ENCODE results near the gene CCL1.

The CCL1 gene, protein sequence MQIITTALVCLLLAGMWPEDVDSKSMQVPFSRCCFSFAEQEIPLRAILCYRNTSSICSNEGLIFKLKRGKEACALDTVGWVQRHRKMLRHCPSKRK

DNA sequence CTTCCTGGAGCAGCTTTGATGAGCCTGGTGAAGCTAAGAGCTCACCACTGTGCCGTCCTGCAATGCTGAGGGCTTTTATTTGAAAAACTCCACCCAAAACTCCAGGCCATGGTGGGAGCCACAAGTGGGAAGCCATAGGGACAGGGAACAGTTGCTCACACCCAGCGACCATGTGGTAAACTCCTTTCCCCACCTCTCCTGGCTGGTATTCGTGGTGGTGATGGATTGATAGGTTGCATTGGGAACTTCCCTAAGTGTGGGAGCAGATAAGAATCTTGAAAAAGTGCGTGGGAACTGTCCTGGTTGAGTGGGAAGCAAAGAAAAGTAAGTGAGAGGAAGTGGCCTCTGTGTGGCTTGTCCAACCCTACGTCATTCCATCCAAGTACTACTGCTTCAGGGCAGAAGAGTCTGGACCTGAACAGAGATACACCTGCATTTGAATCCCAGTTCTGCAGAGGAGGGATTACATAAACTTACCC is at the start of gene CCL1:
CCL1 (minus strand) TSS at position 51 of the 479 bp plus-strand sequence. CDS start 72 bp downstream, outside the sequence.
- DNase-seq (ENCODE audit: low read depth, low spot score), result no peak

DNA sequence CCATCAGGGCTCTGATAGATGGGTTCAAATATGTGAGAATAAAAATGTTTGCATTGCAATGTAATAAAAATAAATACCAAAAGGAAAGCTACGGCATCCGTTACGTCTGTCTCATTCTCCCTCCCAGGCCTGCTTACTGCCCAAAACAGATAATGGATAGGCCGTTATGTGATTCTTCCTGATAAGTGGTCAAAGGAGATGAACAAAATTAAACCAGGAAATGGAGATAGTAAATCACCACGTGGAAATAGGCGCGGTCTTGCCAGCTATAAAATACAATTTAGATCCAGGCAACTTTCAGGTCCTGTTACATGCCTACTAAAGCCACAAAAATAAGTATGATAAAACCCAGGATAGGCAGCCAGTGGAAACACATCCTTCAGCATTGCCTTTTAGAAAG is 49.5 kb upstream of the CCL1 start:
- no peak for DNase-seq (ENCODE audit: low read depth, low spot score)

DNA sequence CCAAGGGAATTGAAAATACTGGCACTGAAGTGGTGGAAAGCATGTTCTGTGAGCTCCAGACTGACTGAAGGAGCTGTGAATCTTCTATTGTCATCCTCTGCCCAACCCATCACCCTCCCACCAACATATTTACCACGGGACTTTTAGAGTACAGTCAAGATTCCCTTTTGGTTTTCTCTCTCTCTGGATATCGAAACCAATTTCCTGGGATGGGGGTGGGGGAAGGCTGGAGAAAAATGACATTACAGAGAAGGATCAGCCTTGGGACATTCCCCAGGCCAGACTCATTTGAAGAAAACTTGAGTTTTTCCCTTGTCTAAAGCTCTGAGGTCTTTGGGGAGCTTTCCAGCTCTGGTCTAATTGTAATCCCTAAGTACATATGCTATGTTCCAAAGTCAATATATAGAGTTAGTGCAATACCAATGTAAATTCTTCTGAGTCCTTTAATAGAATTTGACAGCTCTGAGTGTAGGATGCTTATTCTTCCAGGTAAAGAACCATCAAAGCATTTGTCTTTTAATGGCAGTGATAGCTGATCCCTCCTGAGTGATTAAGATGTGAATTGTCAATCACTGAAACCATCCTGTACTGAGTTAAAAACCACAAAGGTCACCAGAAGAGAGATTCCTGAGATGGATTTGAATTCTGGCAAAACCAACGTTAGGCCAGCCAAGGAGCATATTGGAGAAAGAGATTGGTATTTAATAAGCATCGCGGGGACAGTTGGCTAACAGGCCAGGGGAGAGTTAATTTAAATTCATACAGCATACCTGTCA is 48.8 kb upstream of the CCL1 start:
- DNase-seq (ENCODE audit: low read depth, low spot score), result no peak

DNA sequence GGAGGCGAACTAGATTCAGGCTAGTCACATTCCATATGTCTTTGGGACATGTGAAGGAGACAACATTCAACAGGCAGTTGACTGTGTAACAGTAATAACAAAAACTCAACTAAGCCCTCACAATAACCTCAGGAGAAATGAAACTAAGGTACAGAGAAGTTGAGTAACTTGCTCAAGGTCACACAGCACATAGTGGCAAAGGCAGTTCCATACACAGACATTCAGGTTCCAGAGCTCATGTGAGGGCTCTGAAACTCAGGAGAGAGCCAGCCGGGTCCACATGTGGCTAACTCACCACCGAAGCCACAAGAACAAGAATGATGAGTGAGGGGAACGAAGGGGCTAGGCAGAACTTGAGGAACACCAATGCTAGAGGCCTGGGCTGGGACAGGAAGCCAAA is 46.3 kb upstream of the CCL1 start:
- DNase-seq (ENCODE audit: low read depth, low spot score), result no peak

DNA sequence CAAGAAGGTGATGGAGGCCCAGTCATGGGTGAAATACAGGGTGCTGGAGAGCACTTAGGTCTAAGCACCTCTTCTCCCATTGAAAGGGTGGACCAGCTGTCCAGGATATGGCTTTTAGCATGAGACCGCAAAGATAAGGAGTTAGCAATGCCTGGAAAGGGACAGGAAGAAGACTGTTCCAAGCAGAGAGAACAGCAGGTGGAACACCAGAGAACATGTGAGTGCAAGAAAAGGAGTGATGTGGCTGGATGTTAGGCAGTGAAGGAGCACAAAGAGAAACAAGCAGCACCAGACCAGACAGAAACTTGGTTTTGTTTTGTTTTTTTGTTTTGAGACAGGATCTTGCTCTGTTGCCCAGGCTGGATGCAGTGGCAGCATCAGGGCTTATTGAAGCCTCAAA is 45.4 kb upstream of the CCL1 start:
- no peak for DNase-seq (ENCODE audit: low read depth, low spot score)

DNA sequence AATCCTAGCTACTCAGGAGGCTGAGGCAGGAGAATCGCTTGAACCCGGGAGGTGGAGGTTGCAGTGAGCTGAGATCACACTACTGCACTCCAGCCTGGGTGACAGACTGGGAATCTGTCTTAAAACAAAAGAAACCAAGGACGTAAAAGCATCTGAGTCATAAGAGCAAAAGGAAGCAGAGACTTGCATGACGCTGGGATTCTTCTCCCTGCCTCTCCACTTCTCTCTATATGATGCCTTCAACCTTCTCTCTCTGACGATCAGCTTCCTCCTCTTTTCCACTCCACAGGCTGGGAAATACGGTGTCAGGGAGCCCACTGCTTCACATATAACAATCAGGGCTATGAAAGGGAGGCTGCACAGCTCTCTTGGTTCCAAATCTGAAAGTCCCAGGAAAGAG is 43.2 kb upstream of the CCL1 start:
- DNase-seq (ENCODE audit: low read depth, low spot score), result no peak

DNA sequence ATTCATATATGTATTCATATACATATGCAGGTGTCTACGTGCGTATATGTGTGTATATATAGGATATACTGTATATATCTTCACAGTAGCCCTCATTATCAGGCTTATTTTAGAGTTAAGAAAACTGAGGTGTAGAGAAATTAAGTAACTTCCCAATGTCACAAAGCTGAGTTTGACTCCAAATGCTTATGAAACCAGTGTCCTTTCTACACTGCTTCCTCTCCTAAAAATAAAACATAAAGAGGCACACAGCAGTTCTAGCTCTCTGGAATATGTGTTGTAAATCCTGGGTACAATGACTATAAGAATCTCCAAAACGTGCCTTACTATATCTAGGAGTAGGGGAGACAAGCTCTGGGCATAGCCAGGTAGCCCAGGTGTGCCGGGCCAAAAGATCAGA is 40.0 kb upstream of the CCL1 start:
- DNase-seq (ENCODE audit: low read depth, low spot score), result no peak

DNA sequence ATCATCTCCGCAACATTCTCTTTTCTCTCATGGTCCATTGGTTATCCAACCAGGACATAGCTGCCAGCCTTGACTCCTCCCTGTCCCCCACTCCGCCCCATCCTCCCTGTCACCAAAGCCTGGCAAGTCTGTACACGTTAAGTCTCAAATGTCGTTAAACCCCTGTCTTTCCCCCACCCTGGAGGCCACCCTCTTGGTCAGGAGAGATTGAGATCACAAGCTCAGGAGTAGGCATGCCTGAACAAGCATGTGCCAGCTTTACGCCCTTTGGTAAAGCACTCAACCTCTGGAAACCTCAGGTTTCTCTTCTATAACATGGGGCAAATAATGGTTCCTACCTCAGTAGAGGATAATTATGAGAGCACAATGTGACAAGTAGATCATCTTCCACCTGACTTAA is 38.1 kb upstream of the CCL1 start:
- DNase-seq (ENCODE audit: low read depth, low spot score), result no peak

DNA sequence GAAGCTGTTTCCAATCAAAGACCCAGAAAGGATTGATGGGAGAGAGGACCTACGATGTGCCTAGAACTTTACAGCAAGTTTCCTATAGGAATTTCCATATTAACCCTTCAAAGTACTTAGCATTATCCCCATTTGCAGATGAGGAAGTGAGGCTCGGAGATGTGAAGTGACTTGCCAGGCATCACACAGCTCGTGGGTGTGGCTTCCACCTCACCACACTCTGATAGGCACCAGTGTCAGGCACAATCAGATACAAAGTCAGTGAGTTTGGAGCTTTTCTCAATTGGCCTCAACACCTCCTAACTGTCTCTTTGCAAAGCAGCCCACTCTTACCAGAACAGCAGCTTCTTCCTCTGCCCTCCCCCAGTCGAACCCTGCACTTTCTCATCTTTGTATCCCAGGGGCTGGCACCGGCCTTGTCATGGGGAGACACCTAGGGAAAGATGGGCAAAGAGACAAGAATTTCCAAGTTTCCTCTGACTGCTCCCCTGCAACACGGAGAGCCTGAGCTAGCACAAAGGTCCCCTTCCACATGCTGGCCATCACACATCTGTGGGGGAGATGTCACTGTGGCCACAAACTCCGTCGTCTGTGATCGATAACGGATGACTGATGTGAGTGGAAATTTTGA is 37.4 kb upstream of the CCL1 start:
- no peak for DNase-seq (ENCODE audit: low read depth, low spot score)

DNA sequence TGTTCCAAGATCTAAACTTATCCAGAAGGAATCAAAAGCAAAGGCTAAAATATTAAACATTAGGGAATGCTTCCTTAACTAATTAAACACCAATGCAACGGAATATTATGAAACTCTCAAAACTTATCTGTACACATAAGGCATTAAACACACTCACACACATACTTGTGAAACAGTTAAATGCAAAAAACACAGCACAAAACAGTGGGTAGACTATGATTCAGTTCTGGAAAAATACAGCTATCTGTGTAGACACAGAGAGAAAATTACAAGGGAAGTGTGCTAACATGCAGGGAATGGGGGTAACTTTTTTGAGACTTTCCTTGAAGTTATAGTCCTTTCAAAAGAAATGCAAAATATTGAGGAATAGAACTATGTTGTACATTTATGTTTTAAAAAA is 36.7 kb upstream of the CCL1 start:
- DNase-seq (ENCODE audit: low read depth, low spot score), result no peak

DNA sequence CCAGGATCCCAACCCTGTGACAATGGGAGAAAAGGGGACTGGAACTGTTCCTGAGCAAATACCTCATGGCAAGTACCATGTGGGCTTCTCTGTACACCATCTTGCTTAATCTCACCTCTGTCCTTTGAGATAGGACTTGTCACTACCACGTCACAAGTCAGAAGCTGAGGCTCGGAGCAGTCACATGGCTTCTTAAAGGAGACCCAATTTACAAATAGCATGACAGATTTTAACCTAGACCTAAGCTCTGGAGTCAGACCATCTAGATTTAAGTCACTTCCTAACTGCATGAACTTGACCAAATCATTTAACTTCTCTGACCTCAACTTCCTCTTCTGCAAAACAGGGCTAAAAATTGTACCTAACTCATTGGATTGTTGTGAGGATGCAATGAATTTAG is 36.0 kb upstream of the CCL1 start:
- no peak for DNase-seq (ENCODE audit: low read depth, low spot score)

DNA sequence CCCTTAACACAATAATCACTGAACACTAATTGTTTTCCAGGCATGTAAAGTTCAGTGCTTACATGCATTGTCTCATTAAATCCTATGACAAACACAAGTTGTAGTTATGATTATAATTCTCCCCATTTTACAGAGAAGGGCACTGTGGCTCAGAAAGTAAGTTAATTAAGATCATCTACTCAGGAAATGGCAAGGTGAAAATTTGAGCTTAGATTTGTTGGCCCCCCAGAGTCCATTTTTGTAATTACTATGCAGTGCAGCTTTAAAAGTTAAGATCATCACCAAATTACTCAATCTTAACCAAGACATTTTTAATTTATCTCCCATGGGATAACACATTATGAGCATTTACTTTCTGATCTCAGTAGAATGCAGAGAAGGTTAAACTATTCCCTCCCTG is 34.2 kb upstream of the CCL1 start:
- no peak for DNase-seq (ENCODE audit: low read depth, low spot score)

DNA sequence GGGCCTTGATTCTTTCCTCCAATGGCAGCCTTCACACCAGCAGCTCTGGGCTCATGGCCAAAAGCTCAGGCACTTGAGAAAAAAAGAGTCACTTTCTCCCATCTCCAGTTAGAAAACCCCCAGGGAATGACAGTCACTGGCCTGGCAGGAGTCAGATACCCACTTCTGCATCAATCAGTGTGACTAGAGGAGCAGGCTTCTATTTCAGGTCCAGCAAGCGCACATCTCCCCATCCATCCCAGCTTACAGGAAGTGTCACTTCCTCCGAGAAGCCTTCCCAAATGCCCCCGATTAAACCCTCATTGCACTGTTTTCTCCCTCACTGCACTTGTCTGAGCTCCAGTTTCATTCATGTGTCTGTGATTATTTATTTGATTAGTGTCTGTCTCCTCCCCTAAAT is 30.4 kb upstream of the CCL1 start:
- DNase-seq (ENCODE audit: low read depth, low spot score), result no peak

DNA sequence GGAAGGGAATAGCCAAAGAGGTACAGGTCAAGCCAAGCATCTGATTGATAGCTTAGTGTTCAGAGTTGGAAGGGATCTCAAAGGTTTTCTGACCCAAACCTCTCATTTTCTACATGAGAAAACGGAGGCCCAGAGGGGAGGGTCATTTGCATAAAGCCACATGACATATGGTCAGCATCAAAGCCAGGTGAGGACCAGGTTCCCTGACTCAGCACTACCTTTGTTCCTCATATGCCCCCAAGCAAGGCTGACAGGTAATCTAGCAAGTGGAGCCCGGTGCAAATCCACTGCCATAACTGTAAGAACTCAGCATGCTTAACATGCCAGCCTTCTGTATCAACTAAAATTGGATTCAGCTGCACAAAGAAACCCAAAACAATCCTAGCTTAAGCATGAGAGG is 28.2 kb upstream of the CCL1 start:
- no peak for DNase-seq (ENCODE audit: low read depth, low spot score)

DNA sequence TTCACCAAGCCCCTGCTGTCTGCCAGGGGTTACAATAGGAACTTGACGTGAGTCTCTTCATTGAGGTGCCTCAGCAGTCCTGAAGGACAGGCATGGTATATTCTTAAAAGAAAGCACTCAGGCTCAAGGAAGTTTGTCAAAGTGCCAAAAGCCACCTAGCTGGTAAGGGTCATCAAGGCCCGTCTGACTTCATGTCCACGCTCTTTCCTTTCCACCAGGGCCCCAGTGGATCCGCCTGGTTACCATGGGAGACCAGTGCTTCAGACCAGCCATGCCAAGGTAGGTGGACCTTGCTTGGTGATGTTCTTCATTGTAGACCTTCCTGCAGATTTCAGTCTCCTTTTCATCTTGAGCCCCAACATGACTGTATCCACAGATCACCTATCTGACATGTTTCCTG is 27.6 kb upstream of the CCL1 start:
- no peak for DNase-seq (ENCODE audit: low read depth, low spot score)

DNA sequence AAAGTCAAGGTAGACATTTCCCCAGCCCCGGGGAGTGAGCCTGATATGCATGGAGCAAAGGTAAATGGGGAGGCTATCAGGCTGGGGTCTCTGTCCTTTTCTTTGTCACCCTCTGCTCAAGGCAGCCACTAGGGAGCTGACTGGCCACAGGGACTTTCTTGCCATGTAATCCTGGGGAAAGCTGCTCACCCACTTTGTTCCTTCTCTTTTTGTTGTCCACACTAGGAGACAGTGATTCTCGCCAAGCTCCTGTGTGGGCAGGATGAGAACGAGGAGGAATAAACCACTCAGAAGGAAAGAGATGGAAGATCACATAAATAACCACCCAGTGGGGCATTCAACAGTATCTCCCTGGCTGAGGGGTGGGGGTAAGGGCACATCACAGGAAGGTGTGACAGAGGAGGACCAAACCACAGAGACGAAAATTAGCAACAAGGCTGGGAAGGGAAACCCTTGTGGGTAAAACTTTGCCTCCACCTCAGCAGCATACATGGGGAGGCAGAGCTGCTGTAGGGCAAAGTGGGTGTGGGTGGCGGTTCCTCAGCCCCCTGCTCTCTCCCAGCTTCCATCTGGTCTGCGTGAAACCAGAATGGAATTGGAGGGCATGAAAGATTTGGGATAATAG is 26.2 kb upstream of the CCL1 start:
- DNase-seq (ENCODE audit: low read depth, low spot score), result no peak

DNA sequence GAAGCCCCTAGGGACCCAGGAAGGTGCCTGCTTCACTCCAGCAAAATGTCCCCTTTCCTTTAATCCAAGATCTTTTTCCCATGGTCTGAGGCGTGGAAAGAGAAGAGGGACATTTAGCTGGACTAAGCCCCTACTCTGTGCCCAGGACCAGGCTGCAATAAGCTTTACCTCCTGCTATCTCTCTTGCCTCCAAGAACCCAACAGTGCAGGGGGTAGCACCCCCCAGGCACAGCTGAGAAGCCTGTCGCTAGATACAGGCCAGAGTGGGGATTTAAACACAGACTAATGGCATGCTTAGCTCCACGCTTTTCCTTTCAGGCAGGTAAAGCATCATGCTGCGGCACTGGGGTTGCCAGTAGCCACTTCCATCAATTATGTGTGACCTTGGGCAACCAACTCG is 24.5 kb upstream of the CCL1 start:
- DNase-seq (ENCODE audit: low read depth, low spot score), result no peak

DNA sequence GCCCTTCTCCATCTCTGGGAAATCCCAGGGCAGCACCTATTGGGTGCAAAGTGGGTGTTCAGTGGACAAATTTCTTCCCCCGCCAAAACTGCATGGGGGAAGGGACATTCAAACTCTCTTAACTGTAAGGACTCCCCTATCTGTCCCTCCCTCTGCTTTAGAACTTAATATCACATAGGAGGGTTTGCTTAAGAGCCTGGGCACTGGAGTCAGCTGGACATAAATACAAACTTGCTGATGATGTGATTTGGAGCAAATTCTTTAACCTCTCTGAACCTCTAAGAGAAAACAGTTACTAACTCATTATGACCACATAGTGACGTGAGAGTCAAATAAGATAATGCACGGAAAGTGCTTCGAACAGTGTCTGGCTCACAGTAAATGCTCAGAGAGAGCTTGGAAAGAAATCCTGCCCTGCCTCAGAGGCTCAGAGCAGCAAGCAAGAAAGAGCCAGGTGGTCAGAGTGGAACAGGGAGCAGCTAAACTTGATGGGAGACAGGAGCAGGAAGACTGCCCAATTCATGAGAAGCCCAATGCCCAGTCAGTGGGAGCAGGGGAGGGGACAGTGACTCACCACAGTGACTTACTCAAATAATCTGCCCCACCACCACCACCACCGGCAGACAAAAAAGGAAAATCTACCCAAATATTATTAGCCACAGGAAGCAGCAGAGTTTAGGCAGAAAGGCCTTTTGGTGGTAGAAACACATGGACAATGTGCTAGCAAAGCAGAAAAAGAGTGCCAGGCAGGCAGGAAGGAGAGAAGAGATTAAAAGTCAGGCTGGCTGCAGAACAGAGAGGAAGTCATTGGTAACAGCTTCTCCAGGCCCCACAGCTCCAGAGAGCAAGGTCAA is 23.9 kb upstream of the CCL1 start:
- no peak for DNase-seq (ENCODE audit: low read depth, low spot score)

DNA sequence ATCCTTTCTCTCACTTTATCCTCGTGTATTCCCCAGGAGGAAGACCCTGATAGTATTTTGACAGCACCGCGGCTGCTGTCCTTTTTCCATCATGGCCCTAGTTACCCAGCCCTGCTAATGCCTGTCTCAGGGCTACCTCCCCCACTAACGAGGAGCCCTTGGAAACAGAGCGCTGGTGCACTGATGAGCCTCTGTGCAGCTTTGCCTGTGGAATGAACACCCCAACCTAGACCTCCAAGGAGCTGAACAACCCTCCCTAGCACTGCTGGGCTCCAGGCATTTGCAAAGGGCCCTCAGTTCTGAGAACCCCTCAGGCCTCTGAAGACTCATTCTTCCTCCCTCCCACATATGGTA is 23.3 kb upstream of the CCL1 start:
- DNase-seq (ENCODE audit: low read depth, low spot score), result no peak

DNA sequence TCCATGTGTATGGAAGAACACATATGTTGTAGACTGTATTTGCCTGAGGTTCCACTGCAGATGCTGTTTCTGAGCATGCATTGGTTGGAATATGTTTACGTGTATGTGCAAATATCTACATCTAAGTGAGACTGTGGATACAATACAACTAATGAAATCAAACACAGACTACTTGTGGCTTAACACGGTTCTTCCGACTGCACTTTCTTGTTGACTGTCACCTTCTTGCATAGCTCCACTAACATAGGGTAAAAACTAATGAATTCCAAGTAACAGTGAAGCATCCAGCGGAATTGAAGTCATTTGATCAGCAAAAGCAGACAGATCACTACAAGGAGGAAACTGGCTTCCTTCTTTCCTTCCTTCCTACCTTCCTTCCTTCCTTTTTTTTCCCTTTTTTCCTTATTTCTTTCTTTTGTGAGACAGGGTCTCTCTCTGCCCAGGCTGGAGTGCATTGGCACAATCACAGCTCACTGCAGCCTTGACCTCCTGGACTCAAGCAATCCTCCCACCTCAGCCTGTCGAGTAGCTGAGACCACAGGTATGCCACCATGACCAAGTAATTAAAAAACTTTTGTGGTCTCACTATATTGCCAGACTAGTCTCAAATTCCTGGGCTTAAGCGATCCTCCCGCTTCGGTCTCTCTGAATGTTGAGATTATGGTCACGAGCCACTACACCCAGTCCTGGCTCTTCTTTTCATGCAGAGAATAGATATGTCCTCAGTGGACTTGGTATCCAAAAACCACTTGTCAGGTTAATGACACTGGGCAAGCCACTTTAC is 22.0 kb upstream of the CCL1 start:
- DNase-seq (ENCODE audit: low read depth, low spot score), result no peak

DNA sequence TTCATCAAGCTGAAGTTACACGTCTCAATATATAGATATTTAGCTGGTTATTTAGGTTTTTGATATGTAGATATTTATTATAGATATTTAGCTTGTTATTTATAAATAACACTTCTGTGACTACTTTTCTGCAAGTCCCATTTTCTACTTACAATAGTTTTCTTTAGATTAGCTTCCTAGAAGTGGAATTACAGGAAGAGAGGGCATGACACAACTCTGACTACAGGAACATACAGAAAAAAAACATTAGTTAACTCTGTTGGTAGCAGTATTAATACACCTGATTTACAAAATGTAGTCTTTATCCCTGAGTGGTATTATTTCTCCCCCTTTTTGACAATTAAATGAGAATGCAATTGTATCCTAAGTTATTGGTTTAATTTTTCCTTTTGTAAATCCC is 21.2 kb upstream of the CCL1 start:
- DNase-seq (ENCODE audit: low read depth, low spot score), result no peak

All from brain pericyte (primary cell).